ENCODE measurements around the gene ITPRIPL2. TPM values are rescaled to one million over a fixed set of nuclear protein-coding genes. Genes with fewer than 3 reads are reported as not detected.
A peak's percentile ranks its signal among the peaks of the same experiment; 100 is the strongest.

Gene ITPRIPL2
- total and polyA plus RNA-seq, 2 of the 13 experiments (the other 11 are each of a cell fraction or from before 2014, with no cell fraction given) = 5.9 to 12.6 TPM

GRCh38 chr16:19113577-19114358 lies at the start of gene ITPRIPL2 (continued):
- TF ChIP-seq PHF21A (CRISPR knock-in tag; IDR thresholded peaks at IDR 0.05) (peak; percentile 64; the same call in 1 of the 2 replicates), RNF2 (conservative IDR thresholded peaks at IDR 0.05; ENCODE audit: low read depth) (peak; percentile 68), DMAP1 (CRISPR knock-in tag; IDR thresholded peaks at IDR 0.05) (peak; percentile 92), PRPF4 (IDR thresholded peaks at IDR 0.05; ENCODE audit: low read depth, low read length, poor library complexity, severe bottlenecking) (peak; percentile 68), ZKSCAN8 (CRISPR knock-in tag; IDR thresholded peaks at IDR 0.05; ENCODE audit: borderline replicate concordance) (no peak), ZNF256 (CRISPR knock-in tag; conservative IDR thresholded peaks at IDR 0.05) (peak; percentile 75; the same call in 1 of the 2 replicates), ZNF891 (CRISPR knock-in tag; IDR thresholded peaks at IDR 0.05) (peak; percentile 64; the same call in 1 of the 2 replicates), SIN3A (IDR thresholded peaks at IDR 0.05; ENCODE audit: borderline replicate concordance, low read depth, low read length) (peak; percentile 59; the same call in 1 of the 2 replicates), TFE3 (CRISPR knock-in tag; IDR thresholded peaks at IDR 0.05) (peak; percentile 19; the same call in 1 of the 2 replicates), SNAI1 (CRISPR knock-in tag; IDR thresholded peaks at IDR 0.05; ENCODE audit: borderline replicate concordance) (0 out of 2 replicates have a peak, but pooled peaks have one; percentile 28), TRAFD1 (CRISPR knock-in tag; IDR thresholded peaks at IDR 0.05; ENCODE audit: borderline replicate concordance) (no peak), KIAA2018 (CRISPR knock-in tag; IDR thresholded peaks at IDR 0.05; ENCODE audit: borderline replicate concordance) (no peak), ZNF530 (CRISPR knock-in tag; IDR thresholded peaks at IDR 0.05; ENCODE audit: low read depth) (0 out of 2 replicates have a peak, but pooled peaks have one; percentile 44), ZNF20 (CRISPR knock-in tag; IDR thresholded peaks at IDR 0.05) (no peak), SAP130 (CRISPR knock-in tag; IDR thresholded peaks at IDR 0.05; ENCODE audit: low read depth) (peak; percentile 77), RXRA (CRISPR knock-in tag; IDR thresholded peaks at IDR 0.05) (peak; percentile 85; the same call in 1 of the 2 replicates), SIX1 (CRISPR knock-in tag; IDR thresholded peaks at IDR 0.05; ENCODE audit: borderline replicate concordance) (0 out of 2 replicates have a peak, but pooled peaks have one; percentile 22), PAF1 (CRISPR knock-in tag; IDR thresholded peaks at IDR 0.05) (no peak), ZNF263 (CRISPR knock-in tag; IDR thresholded peaks at IDR 0.05) (peak; percentile 32; the same call in 1 of the 2 replicates)

Measured in HepG2 (cell line).